ENCODE measurements around the gene CRYBG1. TPM values are rescaled to one million over a fixed set of nuclear protein-coding genes. Genes with fewer than 3 reads are reported as not detected.

CRYBG1 gene
- polyA plus RNA-seq, 2 donors, result 45.2 to 74.9 TPM

Other genes starting within 250 kb of the CRYBG1 start
- 10 to 100 TPM in 1 of 2 donors, 1 to 10 TPM in 1; 9.1 to 12.5 TPM for gene ATG5, start 35.0 kb upstream of the CRYBG1 start, polyA plus RNA-seq

Data from esophagus (tissue), 2 donors.